Measurements from ENCODE around the gene IL26.

- TF ChIP-seq CTCF (IDR thresholded peaks at IDR 0.05) (no peak), POLR2A (IDR thresholded peaks at IDR 0.05) (no peak)
These were observed 62.0 kb downstream of the IL26 start for GRCh38 chr12:68163560-68164081.
